ENCODE measurements around the gene ZNF134. TPM values are rescaled to one million over a fixed set of nuclear protein-coding genes. Genes with fewer than 3 reads are reported as not detected.

ZNF134 gene
- total and polyA plus RNA-seq, 9 of the 15 experiments (the other 6 are each of a cell fraction or from before 2014, with no cell fraction given) = 1.3 to 10.0 (median 5.7) TPM

DNA sequence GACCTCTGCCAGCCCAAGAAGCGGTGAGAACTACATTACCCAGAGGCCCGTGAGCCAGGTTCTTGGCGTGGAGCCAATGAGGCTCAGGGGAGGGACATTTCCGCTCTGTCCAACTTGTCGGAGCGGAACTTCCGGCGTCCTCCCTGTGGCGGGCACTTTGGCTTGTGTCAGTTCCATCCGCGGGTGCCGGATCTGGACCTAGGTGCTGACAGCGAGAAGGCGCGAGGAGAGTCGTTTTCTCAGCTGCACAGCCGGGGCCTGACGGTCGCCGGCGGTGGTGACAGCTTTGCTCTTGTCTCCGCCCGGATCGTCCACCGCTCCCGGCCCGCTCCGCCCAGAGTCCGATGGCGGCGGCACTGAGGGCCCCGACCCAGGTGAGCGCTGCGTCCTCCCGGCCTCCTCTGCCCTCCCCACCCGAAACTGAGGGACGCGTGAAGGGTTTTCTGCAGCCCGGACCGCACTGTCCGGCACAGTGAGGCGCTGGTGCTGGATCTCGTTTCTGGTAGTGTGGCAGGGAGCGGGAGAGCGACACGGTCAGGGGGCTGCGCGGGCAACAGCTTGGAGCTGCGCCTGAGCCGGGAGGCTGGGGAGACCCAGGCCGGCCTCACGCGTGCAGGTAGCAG, 14.2 kb upstream of the ZNF134 start, which contains the start of gene ZNF530 (continued):
- TF ChIP-seq NFRKB (IDR thresholded peaks at IDR 0.05; ENCODE audit: low read depth) (no peak), SP1 (CRISPR knock-in tag; IDR thresholded peaks at IDR 0.05) (peak; percentile 52; the same call in 1 of the 2 replicates), ILF3 (IDR thresholded peaks at IDR 0.05; ENCODE audit: borderline replicate concordance) (no peak), SAP30 (IDR thresholded peaks at IDR 0.05; ENCODE audit: borderline replicate concordance, insufficient read depth, low read depth, low read length, poor library complexity, severe bottlenecking) (peak; percentile 92), RBM34 (IDR thresholded peaks at IDR 0.05; ENCODE audit: borderline replicate concordance, insufficient read depth, low read length) (no peak), KAT8 (IDR thresholded peaks at IDR 0.05; ENCODE audit: low read depth) (no peak), NEUROD1 (IDR thresholded peaks at IDR 0.05; ENCODE audit: borderline replicate concordance, low read depth, low read length, partially characterized antibody) (no peak), SIRT6 (IDR thresholded peaks at IDR 0.05; ENCODE audit: low read depth, low read length) (no peak), NCOA6 (IDR thresholded peaks at IDR 0.05) (no peak), PTBP1 (IDR thresholded peaks at IDR 0.05; ENCODE audit: low read depth, low read length) (no peak), TCFL5 (CRISPR knock-in tag; conservative IDR thresholded peaks at IDR 0.05) (no peak), ZBTB9 (CRISPR knock-in tag; IDR thresholded peaks at IDR 0.05) (no peak), ELK1 (CRISPR knock-in tag; IDR thresholded peaks at IDR 0.05) (no peak), SRSF1 (IDR thresholded peaks at IDR 0.05; ENCODE audit: low read depth, low read length) (no peak), RBM22 (IDR thresholded peaks at IDR 0.05; ENCODE audit: low read depth, low read length, poor library complexity, severe bottlenecking) (no peak), ZNF696 (CRISPR knock-in tag; conservative IDR thresholded peaks at IDR 0.05) (no peak), PHB2 (IDR thresholded peaks at IDR 0.05; ENCODE audit: low read depth) (no peak), PHB (CRISPR knock-in tag; IDR thresholded peaks at IDR 0.05) (no peak), DACH1 (IDR thresholded peaks at IDR 0.05; ENCODE audit: partially characterized antibody) (no peak), POLR2G (IDR thresholded peaks at IDR 0.05; ENCODE audit: low read depth, low read length) (peak; percentile 79), RBM39 (optimal IDR thresholded peaks at IDR 0.05; ENCODE audit: low read depth, low read length) (no peak), ZBTB12 (CRISPR knock-in tag; IDR thresholded peaks at IDR 0.05) (no peak)
- TF ChIP-seq, protein P1, sequence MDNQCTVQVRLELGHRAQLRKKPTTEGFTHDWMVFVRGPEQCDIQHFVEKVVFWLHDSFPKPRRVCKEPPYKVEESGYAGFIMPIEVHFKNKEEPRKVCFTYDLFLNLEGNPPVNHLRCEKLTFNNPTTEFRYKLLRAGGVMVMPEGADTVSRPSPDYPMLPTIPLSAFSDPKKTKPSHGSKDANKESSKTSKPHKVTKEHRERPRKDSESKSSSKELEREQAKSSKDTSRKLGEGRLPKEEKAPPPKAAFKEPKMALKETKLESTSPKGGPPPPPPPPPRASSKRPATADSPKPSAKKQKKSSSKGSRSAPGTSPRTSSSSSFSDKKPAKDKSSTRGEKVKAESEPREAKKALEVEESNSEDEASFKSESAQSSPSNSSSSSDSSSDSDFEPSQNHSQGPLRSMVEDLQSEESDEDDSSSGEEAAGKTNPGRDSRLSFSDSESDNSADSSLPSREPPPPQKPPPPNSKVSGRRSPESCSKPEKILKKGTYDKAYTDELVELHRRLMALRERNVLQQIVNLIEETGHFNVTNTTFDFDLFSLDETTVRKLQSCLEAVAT (IDR thresholded peaks at IDR 0.05) = no peak
- TF ChIP-seq, protein P2, sequence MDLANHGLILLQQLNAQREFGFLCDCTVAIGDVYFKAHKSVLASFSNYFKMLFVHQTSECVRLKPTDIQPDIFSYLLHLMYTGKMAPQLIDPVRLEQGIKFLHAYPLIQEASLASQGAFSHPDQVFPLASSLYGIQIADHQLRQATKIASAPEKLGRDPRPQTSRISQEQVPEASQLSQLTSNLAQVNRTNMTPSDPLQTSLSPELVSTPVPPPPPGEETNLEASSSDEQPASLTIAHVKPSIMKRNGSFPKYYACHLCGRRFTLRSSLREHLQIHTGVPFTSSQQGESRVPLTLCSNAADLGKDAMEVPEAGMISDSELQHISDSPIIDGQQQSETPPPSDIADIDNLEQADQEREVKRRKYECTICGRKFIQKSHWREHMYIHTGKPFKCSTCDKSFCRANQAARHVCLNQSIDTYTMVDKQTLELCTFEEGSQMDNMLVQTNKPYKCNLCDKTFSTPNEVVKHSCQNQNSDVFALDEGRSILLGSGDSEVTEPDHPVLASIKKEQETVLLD (IDR thresholded peaks at IDR 0.05) = no peak
